GM18508 (cell line): ENCODE results near the gene ITGB1.
"Not testable (repeated sequence)": the region's sequence is repeated elsewhere in the genome, so short reads cannot be mapped to it uniquely, and the experiment has no call there.

Source experiments
- ATAC-seq: cut with Tn5 transposase; IDR thresholded peaks from one replicate; pipeline ENCODE4 v1.9.1; 2021; ENCODE audit warnings: moderate number of reproducible peaks; ENCODE audit not compliant: insufficient read depth, unreplicated experiment

The ITGB1 gene

GRCh38 chr10:32958085-32959005 is at the start of gene ITGB1:
Gene ITGB1 (minus strand): TSS chr10:32958230. CDS start chr10:32935558, 22,672 bp downstream.
- peak; percentile 15 for ATAC-seq

GRCh38 chr10:33006342-33006887 is 48.4 kb upstream of the ITGB1 start:
- ATAC-seq = no peak

- ATAC-seq = no peak
Measured at GRCh38 chr10:33005322-33006301, 47.6 kb upstream of the ITGB1 start.

DNA sequence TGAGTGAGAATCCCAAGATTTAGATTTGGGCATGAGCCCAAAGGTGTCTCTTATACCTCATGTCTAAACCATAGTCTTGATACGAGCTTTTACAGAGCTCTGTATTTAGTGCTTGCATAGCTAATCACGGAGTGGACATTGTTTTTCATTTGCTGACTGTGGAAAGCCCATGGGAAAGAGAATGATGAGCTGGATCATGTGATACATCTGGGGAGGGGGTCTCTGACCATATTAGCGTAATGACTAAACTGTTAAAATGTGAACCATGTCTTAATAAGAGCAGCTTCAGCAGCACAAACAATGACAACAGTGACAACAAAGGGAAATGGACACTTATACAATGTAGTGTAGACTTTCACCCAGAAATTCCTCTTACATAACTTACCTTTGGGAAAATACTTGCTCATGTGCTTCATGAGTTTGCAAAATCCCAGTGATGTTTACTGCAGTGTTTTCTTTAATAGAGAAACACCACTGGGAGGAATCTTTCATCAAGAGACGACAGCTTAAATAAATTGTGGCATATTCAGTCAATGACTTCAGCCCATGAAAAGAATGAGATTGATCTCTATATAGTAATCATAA is 44.0 kb upstream of the ITGB1 start:
- ATAC-seq = no peak

DNA sequence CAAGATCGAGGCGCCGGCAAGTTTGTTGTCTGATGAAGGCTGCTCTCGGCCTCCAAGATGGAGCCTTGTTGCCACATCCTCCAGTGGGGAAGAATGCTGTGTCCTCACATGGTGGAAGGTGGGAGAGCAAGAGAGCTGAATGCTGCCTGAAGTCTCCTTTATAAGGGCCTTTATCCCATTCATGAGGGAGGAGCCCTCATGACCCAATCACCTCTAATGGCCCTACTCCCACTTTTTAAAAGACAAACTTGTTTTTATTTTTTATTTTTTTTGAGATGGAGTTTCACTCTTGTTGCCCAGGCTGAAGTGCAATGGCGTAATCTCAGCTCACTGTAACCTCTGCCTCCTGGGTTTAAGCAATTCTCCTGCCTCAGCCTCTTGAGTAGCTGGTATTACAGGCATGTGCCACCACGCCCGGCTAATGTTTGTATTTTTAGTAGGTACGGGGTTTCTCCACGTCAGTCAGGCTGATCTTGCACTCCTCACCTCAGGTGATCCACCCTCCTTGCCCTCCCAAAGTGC is 40.1 kb upstream of the ITGB1 start:
- not testable (repeated sequence) for ATAC-seq

DNA sequence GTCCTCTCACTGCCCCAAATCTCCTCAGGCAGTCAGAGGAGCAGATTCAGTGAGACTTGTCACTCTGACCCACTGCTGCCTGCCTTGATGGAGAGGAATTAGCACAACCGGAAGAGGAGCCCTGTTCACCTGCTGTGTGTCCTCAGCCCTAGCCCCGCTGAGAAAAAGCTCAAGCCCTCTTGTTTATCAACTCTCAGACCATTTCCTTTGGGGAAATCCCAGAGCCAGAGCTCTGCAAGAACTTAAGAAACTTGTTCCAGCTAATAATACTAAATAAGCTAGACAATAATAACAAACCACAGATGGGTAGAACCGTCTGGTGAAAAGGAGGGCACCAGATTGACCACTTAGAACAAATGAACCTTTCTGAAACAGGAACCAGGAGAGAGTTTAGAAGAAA is 37.7 kb upstream of the ITGB1 start:
- peak; percentile 87 for ATAC-seq

- no peak for ATAC-seq
Measured at GRCh38 chr10:32995066-32995622, 37.1 kb upstream of the ITGB1 start.

DNA sequence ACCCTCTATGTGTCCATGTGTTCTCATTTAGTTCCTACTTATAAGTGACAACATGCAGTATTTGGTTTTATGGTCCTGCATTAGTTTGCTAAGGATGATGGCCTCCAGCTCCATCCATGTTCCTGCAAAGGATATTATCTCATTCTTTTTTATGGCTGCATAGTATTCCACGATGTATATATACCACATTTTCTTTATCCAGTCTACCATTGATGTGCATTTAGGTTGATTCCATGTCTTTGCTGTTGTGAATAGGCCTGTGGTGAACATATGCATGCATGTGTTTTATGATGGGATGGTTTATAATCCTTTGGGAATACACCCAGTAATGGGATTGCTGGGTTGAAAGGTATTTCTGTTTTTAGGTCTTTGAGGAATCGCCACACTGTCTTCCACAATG is 36.6 kb upstream of the ITGB1 start:
- not testable (repeated sequence) for ATAC-seq

- not testable (repeated sequence) for ATAC-seq
Measured at GRCh38 chr10:32992310-32992709, 34.3 kb upstream of the ITGB1 start.

DNA sequence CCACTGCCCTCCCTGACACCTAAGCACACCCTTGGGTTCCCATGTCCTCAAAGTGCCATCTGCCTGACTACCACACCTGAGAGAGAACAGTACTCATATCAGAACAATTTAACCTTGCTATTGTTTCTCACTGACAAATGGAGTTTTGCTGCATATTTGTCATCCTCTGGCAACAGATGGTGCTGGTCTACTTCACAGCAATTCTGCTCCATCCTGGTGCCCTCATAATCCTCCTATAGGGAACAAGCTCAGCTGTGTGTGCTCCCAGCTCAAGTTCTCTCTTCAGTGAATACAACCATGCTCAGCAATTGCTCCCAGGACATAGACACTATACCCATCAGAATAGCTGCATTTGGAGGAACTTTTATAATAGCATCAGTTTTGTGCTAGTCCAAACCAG is 32.8 kb upstream of the ITGB1 start:
- no peak for ATAC-seq

DNA sequence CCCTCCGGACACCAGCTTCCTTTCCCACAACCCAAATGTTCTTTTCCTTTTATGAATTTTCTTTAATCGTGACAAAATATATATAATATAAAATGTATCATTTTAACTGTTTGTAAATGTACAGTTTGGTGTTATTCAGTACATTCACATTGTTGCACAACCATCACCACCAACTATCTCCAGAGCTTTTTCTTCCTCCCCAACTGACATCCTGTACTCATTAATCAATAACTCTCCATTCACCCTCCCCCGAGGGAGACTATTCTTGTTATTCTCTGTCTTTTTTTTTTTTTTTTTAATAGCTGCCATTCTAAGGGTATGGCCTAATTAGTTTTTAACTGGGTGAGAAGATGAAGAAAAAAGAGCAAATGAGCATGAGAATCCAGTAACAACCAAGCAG is 30.6 kb upstream of the ITGB1 start:
- ATAC-seq = no peak

GRCh38 chr10:32987172-32987571 is 29.1 kb upstream of the ITGB1 start:
- no peak for ATAC-seq

- no peak for ATAC-seq
Measured at GRCh38 chr10:32985775-32986350, 27.8 kb upstream of the ITGB1 start.

DNA sequence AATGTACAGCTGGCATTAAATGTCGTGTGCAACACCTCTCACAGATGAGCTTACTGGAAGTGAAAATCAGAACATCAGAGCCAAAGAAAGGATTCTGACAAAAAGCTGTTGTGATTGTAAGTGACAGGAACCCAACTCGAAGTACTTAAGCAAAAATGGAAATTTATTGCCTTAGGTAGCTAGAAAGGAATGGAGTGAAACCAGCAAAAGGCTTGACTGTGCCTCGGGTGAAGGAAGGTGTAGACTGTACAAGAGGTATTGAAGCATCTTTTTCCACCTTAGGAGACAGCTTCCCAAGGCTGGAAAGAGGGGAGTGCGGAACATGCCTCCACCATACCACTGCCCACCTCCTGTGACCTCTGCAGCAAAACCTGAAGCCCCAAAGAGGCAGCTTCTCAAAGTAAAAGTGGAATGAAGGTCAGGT is 27.3 kb upstream of the ITGB1 start:
- ATAC-seq = no peak

- no peak for ATAC-seq
Measured at GRCh38 chr10:32984003-32984600, 26.1 kb upstream of the ITGB1 start.

DNA sequence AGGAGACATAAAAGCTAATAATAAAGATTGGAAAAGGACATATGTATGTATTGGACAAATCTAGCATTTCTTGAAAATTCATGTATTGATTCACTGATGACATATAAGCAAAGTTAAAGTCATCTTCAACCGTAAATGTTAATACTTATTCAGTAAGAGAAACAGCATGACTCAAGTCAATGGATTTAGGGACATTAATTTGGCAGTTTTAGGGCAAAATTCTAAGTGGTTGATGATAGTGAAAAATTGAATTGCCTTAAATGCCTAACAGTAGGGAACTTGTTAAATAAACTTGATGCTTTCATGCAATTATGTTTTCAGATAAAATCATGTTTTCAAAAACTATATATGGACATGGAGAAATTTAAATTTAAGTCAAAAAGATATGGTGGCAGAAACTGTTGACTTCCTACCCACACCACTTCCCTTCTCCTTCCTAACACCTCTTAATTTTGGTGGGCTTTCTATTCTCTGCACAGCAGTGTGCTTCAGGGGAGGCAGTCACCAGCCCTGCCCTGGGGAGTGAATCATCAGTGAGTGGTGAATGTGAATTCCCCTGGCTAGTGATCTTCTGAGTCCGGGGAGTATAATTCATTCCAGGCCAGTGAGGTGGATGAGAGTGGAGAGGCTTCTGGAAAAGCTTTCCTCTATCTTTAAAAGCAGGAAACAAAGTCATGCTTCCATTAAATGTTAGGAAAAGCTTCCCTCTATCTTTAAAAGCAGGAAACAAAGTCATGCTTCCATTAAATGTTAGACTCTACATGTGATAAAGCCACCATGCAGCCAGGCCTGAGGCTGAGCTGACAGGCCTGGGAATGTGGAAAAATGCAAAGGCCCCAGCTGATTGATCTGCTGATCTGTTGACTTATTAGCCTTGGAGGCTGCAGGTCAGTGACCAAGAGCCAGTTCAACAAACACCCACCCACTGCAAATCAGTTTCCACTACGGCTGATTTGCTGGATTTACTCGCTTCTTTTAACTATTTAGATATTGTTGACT is 25.2 kb upstream of the ITGB1 start:
- no peak for ATAC-seq

DNA sequence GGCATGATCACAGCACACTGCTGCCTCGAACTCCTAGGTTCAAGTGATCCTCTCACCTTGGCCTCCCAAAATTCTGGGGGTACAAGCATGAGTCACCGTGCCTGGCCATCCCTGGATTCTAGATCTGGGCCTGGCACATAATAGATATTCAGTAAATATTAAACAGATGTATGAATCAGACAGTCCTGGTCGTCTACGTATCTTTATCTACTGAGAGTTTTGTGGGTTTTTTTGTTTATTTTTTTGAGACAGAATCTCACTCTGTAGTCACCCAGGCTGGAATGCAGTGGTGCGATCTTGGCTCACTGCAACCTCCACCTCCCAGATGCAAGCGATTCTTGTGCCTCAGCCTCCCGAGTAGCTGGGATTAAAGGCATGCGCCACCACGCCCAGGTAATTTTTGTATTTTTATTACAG is 24.3 kb upstream of the ITGB1 start:
- no peak for ATAC-seq

DNA sequence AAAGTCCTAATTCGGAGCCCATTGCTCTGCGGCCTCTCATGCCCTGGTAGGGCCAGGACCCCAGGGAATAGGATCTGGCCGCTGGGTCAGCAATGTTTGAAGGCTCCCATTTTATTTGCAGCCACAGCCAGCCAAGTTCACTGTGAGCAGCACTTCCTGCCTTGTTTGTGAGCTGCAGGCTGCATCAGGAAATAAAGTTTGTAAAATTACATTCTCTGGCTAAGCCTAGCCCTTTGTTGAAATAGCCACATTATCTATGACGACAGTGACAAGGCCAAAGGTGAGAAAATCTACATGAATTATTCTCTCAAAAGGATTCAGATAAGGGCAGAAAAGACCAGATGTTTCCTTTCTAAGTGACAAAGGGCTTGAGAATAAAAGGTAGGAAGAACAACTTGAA is 23.7 kb upstream of the ITGB1 start:
- no peak for ATAC-seq
